ENCODE data around the gene NUP107.

The NUP107 gene

GRCh38 chr12:68771223-68771925 is 84.6 kb downstream of the NUP107 start:
- H3K4me1 ChIP-seq (ENCODE audit: control insufficient read depth, insufficient read depth, low read length), result no peaks in the 10 kb centered on the region
- no CpG with 5 or more reads among the region's 5 CpGs for WGBS (ENCODE audit: insufficient coverage, insufficient read length)

GRCh38 chr12:68772714-68773113 is 85.9 kb downstream of the NUP107 start:
- Histone ChIP-seq H3K27me3 (ENCODE audit: control insufficient read depth, insufficient read depth, low read length) (no peaks in the 10 kb centered on the region), H3K4me1 (ENCODE audit: control insufficient read depth, insufficient read depth, low read length) (no peaks in the 10 kb centered on the region), H3K9me3 (ENCODE audit: control insufficient read depth, insufficient read depth, low read length) (no peaks in the 10 kb centered on the region), H3K4me3 (ENCODE audit: low read length) (no peak overlapping the region), H3K36me3 (ENCODE audit: control insufficient read depth, insufficient read depth, low read length) (no peaks in the 10 kb centered on the region), H3K27ac (ENCODE audit: low read length) (no peak overlapping the region)
- DNase-seq (ENCODE audit: low read depth, low spot score), result no peak
- no CpG with 5 or more reads among the region's 8 CpGs for WGBS (ENCODE audit: insufficient coverage, insufficient read length)

More at GRCh38 chr12:68771223-68771925, 84.6 kb downstream of the NUP107 start:
- no peaks in the 10 kb centered on the region for H3K9me3 ChIP-seq (ENCODE audit: control insufficient read depth, insufficient read depth, low read length)
- no peaks in the 10 kb centered on the region for H3K27me3 ChIP-seq (ENCODE audit: control insufficient read depth, insufficient read depth, low read length)
- no peak for DNase-seq (ENCODE audit: low read depth, low spot score)
- no peak overlapping the region for H3K27ac ChIP-seq (ENCODE audit: low read length)
- H3K36me3 ChIP-seq (ENCODE audit: control insufficient read depth, insufficient read depth, low read length), result peaks cover 2% of the 10 kb centered on the region; the same call in 1 of the 2 replicates
- H3K4me3 ChIP-seq (ENCODE audit: low read length), result no peak overlapping the region

DNA sequence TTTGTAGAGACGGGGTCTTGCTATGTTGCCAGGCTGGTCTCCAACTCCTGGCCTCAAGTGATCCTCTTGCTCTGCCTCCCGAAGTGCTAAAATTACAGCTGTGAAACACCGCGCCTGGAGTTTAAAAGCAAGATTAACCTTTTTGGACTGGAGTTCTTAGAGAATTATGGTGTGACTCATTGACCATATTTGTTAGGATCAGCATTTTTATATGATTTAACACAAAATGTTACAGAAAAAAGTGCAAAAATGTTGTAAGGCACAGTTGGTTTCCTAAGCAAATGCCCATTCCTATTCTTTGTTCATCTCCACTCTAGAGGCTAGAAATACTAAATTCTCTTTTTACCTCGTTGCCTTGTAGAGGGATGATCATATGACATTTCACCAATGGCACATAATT is 86.8 kb downstream of the NUP107 start:
- no peak overlapping the region for H3K4me3 ChIP-seq (ENCODE audit: low read length)
- no peaks in the 10 kb centered on the region for H3K9me3 ChIP-seq (ENCODE audit: control insufficient read depth, insufficient read depth, low read length)
- H3K27ac ChIP-seq (ENCODE audit: low read length), result no peak overlapping the region
- H3K4me1 ChIP-seq (ENCODE audit: control insufficient read depth, insufficient read depth, low read length), result no peaks in the 10 kb centered on the region
- H3K27me3 ChIP-seq (ENCODE audit: control insufficient read depth, insufficient read depth, low read length), result no peaks in the 10 kb centered on the region
- no peaks in the 10 kb centered on the region for H3K36me3 ChIP-seq (ENCODE audit: control insufficient read depth, insufficient read depth, low read length)
- no CpG with 5 or more reads among the region's 5 CpGs for WGBS (ENCODE audit: insufficient coverage, insufficient read length)
- DNase-seq (ENCODE audit: low read depth, low spot score), result no peak

- no peak overlapping the region for H3K27ac ChIP-seq (ENCODE audit: low read length)
- no peaks in the 10 kb centered on the region for H3K4me1 ChIP-seq (ENCODE audit: control insufficient read depth, insufficient read depth, low read length)
- H3K36me3 ChIP-seq (ENCODE audit: control insufficient read depth, insufficient read depth, low read length), result no peaks in the 10 kb centered on the region
- WGBS (ENCODE audit: insufficient coverage, insufficient read length), result no CpG with 5 or more reads among the region's 7 CpGs
- H3K27me3 ChIP-seq (ENCODE audit: control insufficient read depth, insufficient read depth, low read length), result no peaks in the 10 kb centered on the region
- no peaks in the 10 kb centered on the region for H3K9me3 ChIP-seq (ENCODE audit: control insufficient read depth, insufficient read depth, low read length)
- DNase-seq (ENCODE audit: low read depth, low spot score), result no peak
- H3K4me3 ChIP-seq (ENCODE audit: low read length), result no peak overlapping the region
These were observed 88.4 kb downstream of the NUP107 start for GRCh38 chr12:68775121-68775630.

DNA sequence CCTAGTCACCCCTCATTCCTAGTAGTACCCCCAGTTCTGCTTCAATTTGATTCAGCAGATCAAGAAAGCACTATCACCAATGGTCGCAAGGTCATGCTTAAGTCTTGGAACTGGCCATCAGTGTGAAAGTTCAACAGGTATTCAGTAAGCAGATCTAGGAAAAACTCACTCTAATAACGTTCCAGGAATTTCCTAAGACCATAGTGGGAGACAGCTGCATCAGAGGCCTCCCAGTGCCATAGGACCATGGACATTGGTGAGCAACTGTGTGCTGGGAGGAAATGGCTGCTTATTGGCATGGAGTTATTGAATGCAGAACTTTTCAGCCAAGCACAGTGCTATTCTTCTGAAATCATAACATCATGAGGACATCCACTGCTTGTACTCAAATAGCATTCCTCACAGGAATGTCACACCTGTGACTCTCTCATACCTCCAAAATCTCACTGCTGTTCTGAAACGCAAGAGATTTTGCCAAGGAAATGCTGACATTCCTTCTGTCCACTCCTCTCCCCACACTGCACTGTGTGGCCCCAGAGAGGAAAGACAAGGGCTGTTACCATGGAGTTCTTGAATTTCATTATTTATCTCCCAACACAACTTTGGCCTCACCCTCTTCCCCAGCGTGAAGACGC is 90.3 kb downstream of the NUP107 start:
- Histone ChIP-seq H3K27me3 (ENCODE audit: control insufficient read depth, insufficient read depth, low read length) (no peaks in the 10 kb centered on the region), H3K36me3 (ENCODE audit: control insufficient read depth, insufficient read depth, low read length) (no peaks in the 10 kb centered on the region), H3K4me1 (ENCODE audit: control insufficient read depth, insufficient read depth, low read length) (no peaks in the 10 kb centered on the region), H3K4me3 (ENCODE audit: low read length) (no peak overlapping the region), H3K9me3 (ENCODE audit: control insufficient read depth, insufficient read depth, low read length) (no peaks in the 10 kb centered on the region), H3K27ac (ENCODE audit: low read length) (no peak overlapping the region)
- no CpG with 5 or more reads among the region's 5 CpGs for WGBS (ENCODE audit: insufficient coverage, insufficient read length)
- no peak for DNase-seq (ENCODE audit: low read depth, low spot score)

DNA sequence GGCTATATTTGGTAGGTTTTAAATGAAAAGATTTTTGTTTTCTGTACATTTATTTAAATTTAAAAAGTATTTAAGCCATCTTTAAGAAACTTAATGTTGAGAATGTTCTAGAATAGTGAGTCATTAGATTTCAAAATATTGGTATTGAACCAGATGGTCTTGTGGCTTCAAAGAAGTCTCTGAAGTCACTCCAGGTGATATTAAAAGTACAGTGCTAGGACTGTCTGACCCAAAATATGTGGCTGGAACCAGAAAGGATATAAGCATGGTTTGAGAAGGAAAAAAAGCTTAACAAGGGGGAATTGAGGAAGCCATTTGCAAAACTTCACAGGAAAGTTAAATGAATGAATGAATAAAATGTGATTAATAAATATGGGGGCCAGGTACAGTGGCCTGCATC is 92.5 kb downstream of the NUP107 start:
- no peak overlapping the region for H3K27ac ChIP-seq (ENCODE audit: low read length)
- H3K36me3 ChIP-seq (ENCODE audit: control insufficient read depth, insufficient read depth, low read length), result no peaks in the 10 kb centered on the region
- no peaks in the 10 kb centered on the region for H3K27me3 ChIP-seq (ENCODE audit: control insufficient read depth, insufficient read depth, low read length)
- no peak overlapping the region for H3K4me3 ChIP-seq (ENCODE audit: low read length)
- H3K4me1 ChIP-seq (ENCODE audit: control insufficient read depth, insufficient read depth, low read length), result no peaks in the 10 kb centered on the region
- no peaks in the 10 kb centered on the region for H3K9me3 ChIP-seq (ENCODE audit: control insufficient read depth, insufficient read depth, low read length)
- DNase-seq (ENCODE audit: low read depth, low spot score), result no peak

- H3K27me3 ChIP-seq (ENCODE audit: control insufficient read depth, insufficient read depth, low read length), result no peaks in the 10 kb centered on the region
- H3K36me3 ChIP-seq (ENCODE audit: control insufficient read depth, insufficient read depth, low read length), result no peaks in the 10 kb centered on the region
- H3K9me3 ChIP-seq (ENCODE audit: control insufficient read depth, insufficient read depth, low read length), result no peaks in the 10 kb centered on the region
- no peak for DNase-seq (ENCODE audit: low read depth, low spot score)
- H3K27ac ChIP-seq (ENCODE audit: low read length), result no peak overlapping the region
- no CpG with 5 or more reads among the region's 6 CpGs for WGBS (ENCODE audit: insufficient coverage, insufficient read length)
- H3K4me3 ChIP-seq (ENCODE audit: low read length), result no peak overlapping the region
- H3K4me1 ChIP-seq (ENCODE audit: control insufficient read depth, insufficient read depth, low read length), result no peaks in the 10 kb centered on the region
These were observed 94.0 kb downstream of the NUP107 start for GRCh38 chr12:68780731-68781130.

DNA sequence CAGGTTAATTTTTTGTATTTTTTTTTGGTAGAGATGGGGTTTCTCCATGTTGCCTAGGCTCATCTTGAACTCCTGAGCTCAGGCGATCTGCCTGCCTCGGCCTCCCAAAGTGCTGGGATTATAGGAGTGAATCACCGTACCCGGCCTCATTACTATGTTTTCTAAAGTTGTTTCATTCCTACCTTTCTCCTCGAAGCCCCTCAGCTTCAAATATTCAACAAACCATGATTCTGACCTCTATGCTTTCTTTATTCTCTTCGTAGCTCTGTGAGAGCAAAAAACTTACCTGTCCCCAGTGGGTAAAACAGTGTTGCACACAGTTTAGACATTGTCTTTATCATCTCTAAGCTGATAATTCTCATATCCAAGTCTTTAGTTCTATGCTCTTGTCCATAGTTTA is 95.0 kb downstream of the NUP107 start:
- no peaks in the 10 kb centered on the region for H3K27me3 ChIP-seq (ENCODE audit: control insufficient read depth, insufficient read depth, low read length)
- WGBS (ENCODE audit: insufficient coverage, insufficient read length), result no CpG with 5 or more reads among the region's 6 CpGs
- H3K4me1 ChIP-seq (ENCODE audit: control insufficient read depth, insufficient read depth, low read length), result no peaks in the 10 kb centered on the region
- H3K9me3 ChIP-seq (ENCODE audit: control insufficient read depth, insufficient read depth, low read length), result no peaks in the 10 kb centered on the region
- no peak for DNase-seq (ENCODE audit: low read depth, low spot score)
- no peak overlapping the region for H3K4me3 ChIP-seq (ENCODE audit: low read length)
- H3K36me3 ChIP-seq (ENCODE audit: control insufficient read depth, insufficient read depth, low read length), result no peaks in the 10 kb centered on the region
- H3K27ac ChIP-seq (ENCODE audit: low read length), result no peak overlapping the region

GRCh38 chr12:68784015-68784414 is 97.2 kb downstream of the NUP107 start:
- whole genome bisulfite sequencing (ENCODE audit: insufficient coverage, insufficient read length), result no CpG with 5 or more reads among the region's 8 CpGs
- no peak for DNase-seq (ENCODE audit: low read depth, low spot score)
- Histone ChIP-seq H3K4me1 (ENCODE audit: control insufficient read depth, insufficient read depth, low read length) (no peaks in the 10 kb centered on the region), H3K4me3 (ENCODE audit: low read length) (no peak overlapping the region), H3K36me3 (ENCODE audit: control insufficient read depth, insufficient read depth, low read length) (no peaks in the 10 kb centered on the region), H3K27ac (ENCODE audit: low read length) (no peak overlapping the region), H3K27me3 (ENCODE audit: control insufficient read depth, insufficient read depth, low read length) (no peaks in the 10 kb centered on the region), H3K9me3 (ENCODE audit: control insufficient read depth, insufficient read depth, low read length) (no peaks in the 10 kb centered on the region)

GRCh38 chr12:68785358-68785757 is 98.6 kb downstream of the NUP107 start:
- DNase-seq (ENCODE audit: low read depth, low spot score), result no peak
- no peak overlapping the region for H3K4me3 ChIP-seq (ENCODE audit: low read length)
- H3K27me3 ChIP-seq (ENCODE audit: control insufficient read depth, insufficient read depth, low read length), result no peaks in the 10 kb centered on the region
- H3K4me1 ChIP-seq (ENCODE audit: control insufficient read depth, insufficient read depth, low read length), result no peaks in the 10 kb centered on the region
- WGBS (ENCODE audit: insufficient coverage, insufficient read length), result no CpG with 5 or more reads among the region's 2 CpGs
- no peaks in the 10 kb centered on the region for H3K9me3 ChIP-seq (ENCODE audit: control insufficient read depth, insufficient read depth, low read length)
- no peak overlapping the region for H3K27ac ChIP-seq (ENCODE audit: low read length)
- H3K36me3 ChIP-seq (ENCODE audit: control insufficient read depth, insufficient read depth, low read length), result no peaks in the 10 kb centered on the region

GRCh38 chr12:68785823-68786222 is 99.0 kb downstream of the NUP107 start:
- DNase-seq (ENCODE audit: low read depth, low spot score), result no peak
- Histone ChIP-seq H3K9me3 (ENCODE audit: control insufficient read depth, insufficient read depth, low read length) (no peaks in the 10 kb centered on the region), H3K4me3 (ENCODE audit: low read length) (no peak overlapping the region), H3K36me3 (ENCODE audit: control insufficient read depth, insufficient read depth, low read length) (no peaks in the 10 kb centered on the region), H3K27ac (ENCODE audit: low read length) (no peak overlapping the region), H3K27me3 (ENCODE audit: control insufficient read depth, insufficient read depth, low read length) (no peaks in the 10 kb centered on the region), H3K4me1 (ENCODE audit: control insufficient read depth, insufficient read depth, low read length) (no peaks in the 10 kb centered on the region)
- no CpG with 5 or more reads among the region's 5 CpGs for WGBS (ENCODE audit: insufficient coverage, insufficient read length)

All from iPS DF 6.9 (cell line).